SK-N-SH (cell line): Measurements from ENCODE around the gene ZFP92. TPM values are rescaled to one million over a fixed set of nuclear protein-coding genes. Genes with fewer than 3 reads are reported as not detected.

Experiments
- CTCF ChIA-PET: fragments of 300-600, 350-600 bp; formaldehyde crosslinking; extraction: SDS; loops from one replicate; lab custom pipeline; 2021; lab: Yijun Ruan, JAX
- POLR2A ChIA-PET: fragments of 350-600 bp; sonication (Branson Sonifier 250); formaldehyde crosslinking; extraction: SDS; loops from one replicate; lab custom pipeline; 2020; ENCODE audit warnings: antibody characterized with exemption, inconsistent platforms; lab: Yijun Ruan, JAX
- DNase-seq: peaks from one replicate; pipeline ENCODE4 v3.0.0; 2012
- H2AFZ ChIP-seq: fragments of 200-600 bp; sonication (generic); 2 replicates; pipeline ENCODE4 v1.8.1; 2016; ENCODE audit warnings: antibody characterized with exemption, mild to moderate bottlenecking, low read depth
- H3F3A ChIP-seq: fragments of 200-600 bp; sonication (generic); replicated peaks from 2 replicates; pipeline ENCODE3; 2016; ENCODE audit warnings: antibody characterized with exemption, mild to moderate bottlenecking; ENCODE audit not compliant: insufficient read depth
- H3K27ac ChIP-seq, 2 experiments: fragments of 200-500 bp in 1 of 2; fragments of 200-600 bp in 1 of 2; sonication (Bioruptor generic) in 1 of 2; sonication (generic), shearing (Covaris generic) in 1 of 2; 2 replicates each; pipeline versions ENCODE4 v1.5.1 to v1.6.1; 2014 to 2016; ENCODE audit warnings: low read depth in 2 of 2, inconsistent platforms in 1 of 2, low read length in 1 of 2, mild to moderate bottlenecking in 1 of 2, mixed read lengths in 1 of 2
- H3K27me3 ChIP-seq: fragments of 200-600 bp; sonication (generic), shearing (Covaris generic); 2 replicates; pipeline ENCODE4 v1.6.1; 2016; ENCODE audit warnings: mixed run types; ENCODE audit not compliant: insufficient read depth
- H3K36me3 ChIP-seq, 2 experiments: fragments of 200-500 bp in 1 of 2; fragments of 200-600 bp in 1 of 2; sonication (Bioruptor generic) in 1 of 2; sonication (generic) in 1 of 2; replicated peaks in 1 of 2; 2 replicates each; pipeline versions ENCODE3 to v1.5.1; 2014 to 2016; ENCODE audit warnings: low read length in 1 of 2, mild to moderate bottlenecking in 1 of 2; ENCODE audit not compliant: insufficient read depth in 2 of 2, control insufficient read depth in 1 of 2
- H3K4me1 ChIP-seq, 2 experiments: fragments of 200-500 bp in 1 of 2; fragments of 200-600 bp in 1 of 2; sonication (Bioruptor generic) in 1 of 2; sonication (generic), shearing (Covaris generic) in 1 of 2; 2 replicates each; pipeline versions ENCODE4 v1.5.1 to v1.6.1; 2014 to 2016; ENCODE audit warnings: low read depth in 1 of 2, low read length in 1 of 2, mixed run types in 1 of 2; ENCODE audit not compliant: insufficient read depth in 2 of 2, control insufficient read depth in 1 of 2
- H3K4me2 ChIP-seq: fragments of 200-600 bp; sonication (generic), shearing (Covaris generic); 2 replicates; pipeline ENCODE4 v1.6.1; 2017; ENCODE audit warnings: mixed run types
- H3K4me3 ChIP-seq, 2 experiments: fragments of 200-500 bp in 1 of 2; fragments of 200-600 bp in 1 of 2; sonication (Bioruptor generic) in 1 of 2; sonication (generic), shearing (Covaris generic) in 1 of 2; 2 replicates each; pipeline versions ENCODE4 v1.5.1 to v1.8.1; 2014 to 2016; ENCODE audit warnings: low read depth in 2 of 2, inconsistent platforms in 1 of 2, low read length in 1 of 2, mild to moderate bottlenecking in 1 of 2, mixed read lengths in 1 of 2, moderate library complexity in 1 of 2
- H3K79me2 ChIP-seq: fragments of 200-600 bp; sonication (generic); 2 replicates; pipeline ENCODE4 v1.8.1; 2017; ENCODE audit warnings: mild to moderate bottlenecking; ENCODE audit not compliant: insufficient read depth
- H3K9ac ChIP-seq: fragments of 200-600 bp; sonication (generic); 2 replicates; pipeline ENCODE4 v1.6.1; 2017; ENCODE audit warnings: mixed run types
- H3K9me2 ChIP-seq: fragments of 200-600 bp; sonication (generic); 2 replicates; pipeline ENCODE4 v1.6.1; 2017; ENCODE audit warnings: mixed run types
- H3K9me3 ChIP-seq: fragments of 200-600 bp; sonication (generic); 2 replicates; pipeline ENCODE4 v1.6.1; 2017; ENCODE audit warnings: mixed run types, mild to moderate bottlenecking, moderate library complexity
- H4K20me1 ChIP-seq: fragments of 200-600 bp; sonication (generic); 2 replicates; pipeline ENCODE4 v1.6.1; 2017; ENCODE audit warnings: mild to moderate bottlenecking, mixed run types; ENCODE audit not compliant: insufficient read depth
- ELF1 ChIP-seq: IDR thresholded peaks from 2 replicates; pipeline ENCODE4 v1.4.0; 2012
- EZH2phosphoT487 ChIP-seq: fragments of 200-600 bp; sonication (generic); IDR thresholded peaks from 2 replicates; pipeline ENCODE4 v1.6.1; 2017; ENCODE audit warnings: low read depth, mixed run types, mild to moderate bottlenecking, antibody characterized with exemption, moderate library complexity, borderline replicate concordance
- FOXM1 ChIP-seq: IDR thresholded peaks from 2 replicates; pipeline ENCODE4 v1.4.0; 2012; ENCODE audit warnings: low read depth, mild to moderate bottlenecking
- GABPA ChIP-seq: IDR thresholded peaks from 2 replicates; pipeline ENCODE4 v1.4.0; 2012; ENCODE audit warnings: low read depth, mild to moderate bottlenecking
- GATA2 ChIP-seq: sonication (generic); formaldehyde crosslinking; IDR thresholded peaks from 2 replicates; pipeline ENCODE4 v1.5.0; 2020; ENCODE audit warnings: mild to moderate bottlenecking, missing genetic modification reagents
- NRF1 ChIP-seq: IDR thresholded peaks from 2 replicates; pipeline ENCODE4 v1.6.1; 2012; ENCODE audit warnings: low read depth, mild to moderate bottlenecking, low read length
- PBX3 ChIP-seq: IDR thresholded peaks from 2 replicates; pipeline ENCODE4; 2012
- RCOR1 ChIP-seq: fragments of 150-350 bp; IDR thresholded peaks from 2 replicates; pipeline ENCODE4 v1.6.1; 2017; ENCODE audit warnings: antibody characterized with exemption, low read length
- RXRA ChIP-seq: IDR thresholded peaks from 2 replicates; pipeline ENCODE4 v1.4.0; 2012; ENCODE audit warnings: low read depth, mild to moderate bottlenecking, borderline replicate concordance
- SIN3A ChIP-seq: IDR thresholded peaks from 2 replicates; pipeline ENCODE4 v1.6.1; 2012; ENCODE audit warnings: low read depth, mild to moderate bottlenecking, low read length, moderate library complexity, borderline replicate concordance
- TAF1 ChIP-seq: IDR thresholded peaks from 2 replicates; pipeline ENCODE4 v1.6.1; 2012; ENCODE audit warnings: low read depth, mild to moderate bottlenecking, low read length, moderate library complexity, borderline replicate concordance
- USF2 ChIP-seq: fragments of 150-350 bp; IDR thresholded peaks from 2 replicates; pipeline ENCODE4 v1.6.1; 2017; ENCODE audit warnings: antibody characterized with exemption, low read length, low read depth, borderline replicate concordance
- YY1 ChIP-seq: IDR thresholded peaks from 2 replicates; pipeline ENCODE4 v1.4.0; 2012; ENCODE audit warnings: low read depth, mild to moderate bottlenecking
- ZBTB33 ChIP-seq: IDR thresholded peaks from 2 replicates; pipeline ENCODE4 v1.4.0; 2012; ENCODE audit warnings: low read depth, borderline replicate concordance
- polyA plus RNA-seq, 3 experiments: library from polyadenylated mRNA; depleted of rRNA; stranded (reverse); fragments of >200 nt; gene quantifications; 2 replicates each; pipeline ENCODE4 v1.2.3, GENCODE V29; 2012
- TF ChIP-seq, protein P1 (sequence below): IDR thresholded peaks from 2 replicates; pipeline ENCODE4 v1.6.1; 2012; ENCODE audit warnings: mild to moderate bottlenecking, low read depth, low read length, moderate library complexity

ZFP92 gene
- polyA plus RNA-seq, 1 of the 3 experiments (the other 2 are of a cell fraction): 0.28 TPM

GRCh38 chrX:153372949-153373348 lies 38.3 kb upstream of the ZFP92 start:
- no peaks in the 10 kb centered on the region for H4K20me1 ChIP-seq
- ChIA-PET POLR2A (no interaction called here), CTCF (interaction anchor here (1.1 kb wide), 1 partner anchor 340 kb away, joined by 3 read pairs; no protein-coding TSS in a partner anchor)
- no peaks in the 10 kb centered on the region for H3K4me1 ChIP-seq
- no peaks in the 10 kb centered on the region for H3K9me3 ChIP-seq
- H3F3A ChIP-seq: no peaks in the 10 kb centered on the region
- no peak for DNase-seq
- no peak overlapping the region for H3K4me3 ChIP-seq
- H3K4me2 ChIP-seq: no peak overlapping the region
- peaks cover 15% of the 10 kb centered on the region for H3K27me3 ChIP-seq
- no peak overlapping the region for H3K9ac ChIP-seq
- no peaks in the 10 kb centered on the region for H3K79me2 ChIP-seq
- H3K36me3 ChIP-seq: no peaks in the 10 kb centered on the region
- H3K27ac ChIP-seq: no peak overlapping the region
- H2AFZ ChIP-seq: no peak overlapping the region
- TF ChIP-seq ZBTB33 (no peak), GATA2 (CRISPR knock-in tag) (no peak), RCOR1 (no peak), EZH2phosphoT487 (no peak), YY1 (no peak), RXRA (no peak), FOXM1 (no peak), ELF1 (no peak), PBX3 (no peak), NRF1 (no peak), GABPA (no peak), TAF1 (no peak), USF2 (no peak), SIN3A (no peak)
- TF ChIP-seq, protein P1, sequence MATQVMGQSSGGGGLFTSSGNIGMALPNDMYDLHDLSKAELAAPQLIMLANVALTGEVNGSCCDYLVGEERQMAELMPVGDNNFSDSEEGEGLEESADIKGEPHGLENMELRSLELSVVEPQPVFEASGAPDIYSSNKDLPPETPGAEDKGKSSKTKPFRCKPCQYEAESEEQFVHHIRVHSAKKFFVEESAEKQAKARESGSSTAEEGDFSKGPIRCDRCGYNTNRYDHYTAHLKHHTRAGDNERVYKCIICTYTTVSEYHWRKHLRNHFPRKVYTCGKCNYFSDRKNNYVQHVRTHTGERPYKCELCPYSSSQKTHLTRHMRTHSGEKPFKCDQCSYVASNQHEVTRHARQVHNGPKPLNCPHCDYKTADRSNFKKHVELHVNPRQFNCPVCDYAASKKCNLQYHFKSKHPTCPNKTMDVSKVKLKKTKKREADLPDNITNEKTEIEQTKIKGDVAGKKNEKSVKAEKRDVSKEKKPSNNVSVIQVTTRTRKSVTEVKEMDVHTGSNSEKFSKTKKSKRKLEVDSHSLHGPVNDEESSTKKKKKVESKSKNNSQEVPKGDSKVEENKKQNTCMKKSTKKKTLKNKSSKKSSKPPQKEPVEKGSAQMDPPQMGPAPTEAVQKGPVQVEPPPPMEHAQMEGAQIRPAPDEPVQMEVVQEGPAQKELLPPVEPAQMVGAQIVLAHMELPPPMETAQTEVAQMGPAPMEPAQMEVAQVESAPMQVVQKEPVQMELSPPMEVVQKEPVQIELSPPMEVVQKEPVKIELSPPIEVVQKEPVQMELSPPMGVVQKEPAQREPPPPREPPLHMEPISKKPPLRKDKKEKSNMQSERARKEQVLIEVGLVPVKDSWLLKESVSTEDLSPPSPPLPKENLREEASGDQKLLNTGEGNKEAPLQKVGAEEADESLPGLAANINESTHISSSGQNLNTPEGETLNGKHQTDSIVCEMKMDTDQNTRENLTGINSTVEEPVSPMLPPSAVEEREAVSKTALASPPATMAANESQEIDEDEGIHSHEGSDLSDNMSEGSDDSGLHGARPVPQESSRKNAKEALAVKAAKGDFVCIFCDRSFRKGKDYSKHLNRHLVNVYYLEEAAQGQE: no peak
- H3K9me2 ChIP-seq: no peaks in the 10 kb centered on the region
